Right lobe of liver (tissue), 6 donors: ENCODE data around the gene CPB1. TPM values are rescaled to one million over a fixed set of nuclear protein-coding genes. Genes with fewer than 3 reads are reported as not detected.
A peak's percentile ranks its signal among the peaks of the same experiment; 100 is the strongest.

Experiments used
- ATAC-seq, 4 donors: fragments of 200-7000 bp; cut with Tn5 transposase; one replicate each; pipeline ENCODE4 v1.9.1; 2020; ENCODE audit warnings: mild to moderate bottlenecking in 4 of 4, moderate library complexity in 4 of 4
- DNase-seq, 3 donors: peaks; one replicate each; pipeline ENCODE4 v3.0.0-alpha.2; 2020
- H3K27ac ChIP-seq, 3 donors: fragments of 200-600 bp; one replicate each; pipeline ENCODE4 v1.8.0; 2022
- H3K27me3 ChIP-seq, 2 donors: fragments of 200-600 bp; one replicate each; pipeline ENCODE4 v1.8.0; 2022
- H3K36me3 ChIP-seq, 4 donors: fragments of 200-600 bp; sonication (generic) in 1 of 4; one replicate each; pipeline versions ENCODE4 v1.5.1 to v1.8.0; 2017 to 2022; ENCODE audit warnings: control low read depth in 1 of 4
- H3K4me1 ChIP-seq, 4 donors: fragments of 200-600 bp; sonication (generic) in 1 of 4; one replicate each; pipeline versions ENCODE4 v1.5.1 to v1.8.0; 2017 to 2022; ENCODE audit warnings: control low read depth in 1 of 4
- H3K4me3 ChIP-seq, 3 donors: fragments of 200-600 bp; one replicate each; pipeline ENCODE4 v1.8.0; 2022
- H3K9me3 ChIP-seq, 4 donors: fragments of 200-600 bp; sonication (generic) in 1 of 4; one replicate each; pipeline versions ENCODE4 v1.5.1 to v1.8.0; 2017 to 2022; ENCODE audit warnings: control low read depth in 1 of 4
- POLR2A ChIP-seq: fragments of 450-650 bp; IDR thresholded peaks from one replicate; pipeline ENCODE4 v1.6.1; 2017; ENCODE audit warnings: antibody characterized with exemption, mild to moderate bottlenecking
- WGBS: methylation state at CpG from one replicate; pipeline ENCODE4 v1.1.6; 2018; ENCODE audit warnings: low coverage, low lambda C conversion rate; ENCODE audit not compliant: insufficient coverage; ENCODE audit errors: missing lambda C conversion rate; 5-methylcytosine and 5-hydroxymethylcytosine counted together
- intact Hi-C, 2 donors: fragments of 100-400 bp; cut with DNase I; formaldehyde crosslinking; loops; one replicate each; pipeline versions ENCODE4 v1.11.2 to v1.14.1; 2022
- total RNA-seq, 6 experiments: library from RNA; depleted of rRNA in 2 of 6; stranded (reverse); fragments of >200 nt in 2 of 6; fragmentation: NEBNext Ultra II Directional in 3 of 6; extraction: Animal tissue kit (Norgen Biotek cat#: 25700) in 3 of 6; gene quantifications; one replicate each; pipeline versions ENCODE4 v1.1.0 to v1.2.4, GENCODE V29; 2016 to 2023
- TF ChIP-seq, protein P1 (sequence below), 4 donors: fragments of 200-600 bp in 3 of 4; fragments of 450-650 bp in 1 of 4; IDR thresholded peaks; one replicate each; pipeline versions ENCODE4 v1.5.1 to v1.8.0; 2016 to 2022; ENCODE audit warnings: antibody characterized with exemption in 4 of 4, mild to moderate bottlenecking in 2 of 4
- donor health status: DM: no; HTN: yes; CAD: no.
- donor health status: DM: no; HTN: no; CAD: no.
- donor health status: DM: no; HTN: no; CAD: no.
- donor health status: DM: no; HTN: yes; CAD: no.
- donor health status: DM: no; HTN: yes; CAD: no.

Gene CPB1
- total RNA-seq, 6 experiments from 2014 or later, result 0.31 to 0.44 TPM; not detected in 4

DNA sequence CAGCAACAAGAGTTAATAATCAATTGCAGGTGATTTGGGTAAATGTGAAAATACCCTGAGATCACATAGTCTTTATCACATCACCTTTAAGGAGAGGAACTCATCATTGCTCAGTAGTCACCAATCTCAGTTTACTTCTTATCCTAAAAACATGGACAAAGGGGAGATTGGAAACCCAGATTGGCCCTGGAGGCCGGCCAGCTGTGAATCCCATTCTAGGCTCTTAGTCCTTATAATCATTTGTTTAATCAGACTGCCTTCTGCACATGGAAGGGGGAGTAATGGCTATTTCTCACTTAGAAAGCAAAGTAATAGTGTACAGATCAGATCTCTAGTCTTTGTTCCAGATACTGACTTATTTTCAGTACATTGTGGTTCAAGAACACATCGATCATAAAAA is 37.2 kb upstream of the CPB1 start:
- 88% methylated on average over 2 of the region's 2 CpGs for WGBS
- ATAC-seq, result no peak

DNA sequence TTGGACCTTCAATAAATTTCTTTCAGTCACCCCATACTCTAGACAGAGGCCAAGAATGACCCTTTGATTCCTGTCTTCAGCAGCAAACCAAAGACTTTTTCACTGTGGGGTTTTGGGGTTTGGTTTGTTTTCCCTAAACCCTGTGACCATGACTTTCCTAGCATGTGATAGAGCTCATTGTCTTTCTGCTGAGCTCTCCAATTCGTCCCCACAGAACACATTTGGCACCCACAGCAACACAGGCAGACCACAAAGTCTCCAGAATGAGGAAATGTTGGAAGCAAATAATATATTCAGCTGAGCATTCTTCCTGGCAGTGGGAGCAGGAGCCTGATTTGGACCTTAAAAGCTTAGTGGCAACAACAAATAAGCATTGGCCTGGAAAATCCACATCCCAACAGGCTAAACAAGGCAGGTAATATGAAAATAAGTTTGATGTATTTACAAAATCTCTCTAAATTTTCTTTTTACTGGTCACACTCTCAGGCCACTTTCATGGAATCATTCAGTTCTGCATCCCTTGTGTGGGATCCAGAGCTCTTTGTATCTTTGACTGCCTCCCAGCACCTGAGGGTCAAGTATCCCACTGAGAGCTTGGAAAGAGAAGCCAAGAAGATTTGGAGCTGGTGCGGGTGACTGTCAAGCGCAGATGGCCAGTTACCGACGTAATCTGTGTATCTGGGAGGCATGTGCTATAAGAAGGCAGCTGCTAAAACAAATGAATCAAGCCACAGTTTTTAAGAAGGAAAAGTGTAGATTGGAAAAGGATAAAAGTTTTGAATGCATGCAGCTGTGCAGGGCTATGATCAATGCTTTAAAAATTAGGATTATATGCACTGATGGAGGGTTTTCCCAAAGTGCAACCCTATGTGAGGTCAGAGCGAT is 36.5 kb upstream of the CPB1 start:
- intact Hi-C loops, result no loop called here
- 59% methylated on average over 6 of the region's 6 CpGs for WGBS
- Histone ChIP-seq H3K36me3 (no peaks in the 10 kb centered on the region), H3K4me3 (no peak overlapping the region), H3K9me3 (no peaks in the 10 kb centered on the region), H3K27ac (no peak overlapping the region), H3K27me3 (no peaks in the 10 kb centered on the region), H3K4me1 (no peaks in the 10 kb centered on the region)
- DNase-seq (no peak), ATAC-seq (peak in 1 of 4 donors; percentile 34)
- TF ChIP-seq, protein P1, sequence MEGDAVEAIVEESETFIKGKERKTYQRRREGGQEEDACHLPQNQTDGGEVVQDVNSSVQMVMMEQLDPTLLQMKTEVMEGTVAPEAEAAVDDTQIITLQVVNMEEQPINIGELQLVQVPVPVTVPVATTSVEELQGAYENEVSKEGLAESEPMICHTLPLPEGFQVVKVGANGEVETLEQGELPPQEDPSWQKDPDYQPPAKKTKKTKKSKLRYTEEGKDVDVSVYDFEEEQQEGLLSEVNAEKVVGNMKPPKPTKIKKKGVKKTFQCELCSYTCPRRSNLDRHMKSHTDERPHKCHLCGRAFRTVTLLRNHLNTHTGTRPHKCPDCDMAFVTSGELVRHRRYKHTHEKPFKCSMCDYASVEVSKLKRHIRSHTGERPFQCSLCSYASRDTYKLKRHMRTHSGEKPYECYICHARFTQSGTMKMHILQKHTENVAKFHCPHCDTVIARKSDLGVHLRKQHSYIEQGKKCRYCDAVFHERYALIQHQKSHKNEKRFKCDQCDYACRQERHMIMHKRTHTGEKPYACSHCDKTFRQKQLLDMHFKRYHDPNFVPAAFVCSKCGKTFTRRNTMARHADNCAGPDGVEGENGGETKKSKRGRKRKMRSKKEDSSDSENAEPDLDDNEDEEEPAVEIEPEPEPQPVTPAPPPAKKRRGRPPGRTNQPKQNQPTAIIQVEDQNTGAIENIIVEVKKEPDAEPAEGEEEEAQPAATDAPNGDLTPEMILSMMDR (IDR thresholded peaks at IDR 0.05), result no peak
- no peak for TF ChIP-seq POLR2A

More for the DNA sequence above, 37.2 kb upstream of the CPB1 start:
- Histone ChIP-seq H3K4me3 (no peak overlapping the region), H3K27ac (no peak overlapping the region), H3K9me3 (no peaks in the 10 kb centered on the region), H3K36me3 (no peaks in the 10 kb centered on the region), H3K4me1 (no peaks in the 10 kb centered on the region), H3K27me3 (no peaks in the 10 kb centered on the region)
- TF ChIP-seq, protein P1 (IDR thresholded peaks at IDR 0.05), result no peak
- no peak for TF ChIP-seq POLR2A
- DNase-seq, result no peak
- intact Hi-C loops, result no loop called here

DNA sequence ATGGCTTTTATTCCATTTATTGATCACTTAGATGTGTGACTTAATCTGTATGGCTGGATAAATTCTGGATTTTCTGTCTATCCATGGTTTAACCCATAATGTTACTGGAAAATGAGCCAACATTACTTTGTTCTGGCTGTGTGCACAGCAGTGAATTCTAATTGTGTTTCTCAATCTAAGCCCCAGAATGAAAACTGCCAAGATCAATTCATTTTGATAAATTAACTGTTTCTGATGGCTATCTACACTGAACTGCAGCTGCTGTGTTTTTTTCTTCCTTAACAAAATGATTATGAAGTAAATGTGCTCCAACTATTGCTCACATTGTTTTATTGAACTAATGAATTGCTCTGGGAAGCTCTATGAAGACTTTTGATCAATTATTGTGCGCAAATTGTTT is 35.7 kb upstream of the CPB1 start:
- Histone ChIP-seq H3K27ac (no peak overlapping the region), H3K4me3 (no peak overlapping the region), H3K27me3 (no peaks in the 10 kb centered on the region), H3K36me3 (no peaks in the 10 kb centered on the region), H3K9me3 (no peaks in the 10 kb centered on the region), H3K4me1 (no peaks in the 10 kb centered on the region)
- DNase-seq, result no peak
- no peak for TF ChIP-seq POLR2A
- TF ChIP-seq, protein P1 (IDR thresholded peaks at IDR 0.05), result no peak
- intact Hi-C loops, result no loop called here
- ATAC-seq, result no peak
- 100% methylated on average over 1 of the region's 1 CpG for WGBS

DNA sequence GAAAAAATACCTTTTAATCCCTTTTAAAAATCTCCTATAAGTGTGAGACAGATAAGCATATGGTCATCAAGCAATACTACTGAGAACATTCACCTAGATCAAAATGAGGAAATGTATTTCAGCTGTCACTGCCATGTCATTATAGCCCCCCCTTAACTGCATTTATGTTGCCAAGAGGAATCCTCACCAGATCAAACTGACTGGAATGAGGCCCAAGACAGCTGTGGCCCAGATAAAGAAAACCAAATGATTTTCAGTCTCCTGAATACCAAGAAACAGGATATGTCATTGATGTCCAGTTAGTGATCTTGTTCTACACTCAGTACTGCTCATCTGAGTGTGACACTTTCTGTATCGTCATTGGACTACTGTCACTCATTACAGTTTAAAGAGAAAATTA is 35.1 kb upstream of the CPB1 start:
- TF ChIP-seq, protein P1 (IDR thresholded peaks at IDR 0.05), result no peak
- no peak for TF ChIP-seq POLR2A
- intact Hi-C loops, result no loop called here
- 70% methylated on average over 1 of the region's 1 CpG for WGBS
- H3K4me1 ChIP-seq, result no peaks in the 10 kb centered on the region
- H3K9me3 ChIP-seq, result no peaks in the 10 kb centered on the region
- H3K27me3 ChIP-seq, result no peaks in the 10 kb centered on the region
- DNase-seq (no peak), ATAC-seq (no peak)
- H3K4me3 ChIP-seq, result no peak overlapping the region
- no peak overlapping the region for H3K27ac ChIP-seq
- no peaks in the 10 kb centered on the region for H3K36me3 ChIP-seq
